ENCODE data around the gene FXYD1.
"Not testable (repeated sequence)": the region's sequence is repeated elsewhere in the genome, so short reads cannot be mapped to it uniquely, and the experiment has no call there.

The FXYD1 gene

GRCh38 chr19:35125749-35126623 lies 12.6 kb upstream of the FXYD1 start:
- no peak for DNase-seq

- DNase-seq, result no peak
These were observed 12.0 kb upstream of the FXYD1 start for GRCh38 chr19:35126624-35126959.

GRCh38 chr19:35127871-35128270 lies 10.8 kb upstream of the FXYD1 start:
- no peak for DNase-seq

GRCh38 chr19:35128398-35129057 lies 10.1 kb upstream of the FXYD1 start:
- no peak for DNase-seq

- DNase-seq, result not testable (repeated sequence)
These were observed 8.8 kb upstream of the FXYD1 start for GRCh38 chr19:35129724-35130274.

GRCh38 chr19:35130761-35131720 lies 7.6 kb upstream of the FXYD1 start:
- DNase-seq, result no peak

GRCh38 chr19:35132254-35132653 lies 6.4 kb upstream of the FXYD1 start:
- DNase-seq, result no peak

GRCh38 chr19:35133826-35134225 lies 4.8 kb upstream of the FXYD1 start:
- no peak for DNase-seq

GRCh38 chr19:35134601-35135242 lies 3.9 kb upstream of the FXYD1 start, which contains the start of gene LGI4:
Gene LGI4, minus strand, starts transcription at chr19:35135059. Its CDS starts 379 bp downstream, at chr19:35134680.
- no peak for DNase-seq

GRCh38 chr19:35135389-35135909 lies 3.2 kb upstream of the FXYD1 start:
- DNase-seq, result peak; percentile 83

GRCh38 chr19:35136231-35136630 lies 2.4 kb upstream of the FXYD1 start:
- DNase-seq, result no peak

GRCh38 chr19:35136977-35137702 lies 1.5 kb upstream of the FXYD1 start:
- no peak for DNase-seq

- DNase-seq, result no peak
These were observed 1.8 kb downstream of the FXYD1 start for GRCh38 chr19:35140207-35140961.

- peak; percentile 95 for DNase-seq
These were observed 2.6 kb downstream of the FXYD1 start for GRCh38 chr19:35140962-35141836.

GRCh38 chr19:35141837-35142605 lies 3.4 kb downstream of the FXYD1 start:
- DNase-seq, result peak; percentile 65

- peak; percentile 76 for DNase-seq
These were observed 4.1 kb downstream of the FXYD1 start for GRCh38 chr19:35142606-35143230.

- no peak for DNase-seq
These were observed 4.6 kb downstream of the FXYD1 start, which contains the start of gene FXYD7 for GRCh38 chr19:35143231-35143715. Gene FXYD7, plus strand, starts transcription at chr19:35143255. Its CDS starts 79 bp downstream, at chr19:35143334.

- DNase-seq, result no peak
These were observed 5.2 kb downstream of the FXYD1 start for GRCh38 chr19:35143818-35144217.

Measured in hematopoietic multipotent progenitor cell treated with erythropoietin and hydrocortisone succinate and interleukin-3 and kit ligand, for 6 days (in vitro differentiated cells).